Erythroblast (primary cell): ENCODE measurements around the gene GRIK4.
"Not testable (repeated sequence)": the region's sequence is repeated elsewhere in the genome, so short reads cannot be mapped to it uniquely, and the experiment has no call there.

Experiments
- GATA1 ChIP-seq: IDR thresholded peaks from 2 replicates; pipeline ENCODE4 v1.6.1; 2011; ENCODE audit warnings: low read depth, mild to moderate bottlenecking, control low read depth, low read length, moderate library complexity
- POLR2A ChIP-seq: IDR thresholded peaks from 2 replicates; pipeline ENCODE4 v1.6.1; 2011; ENCODE audit warnings: mild to moderate bottlenecking, low read length

DNA sequence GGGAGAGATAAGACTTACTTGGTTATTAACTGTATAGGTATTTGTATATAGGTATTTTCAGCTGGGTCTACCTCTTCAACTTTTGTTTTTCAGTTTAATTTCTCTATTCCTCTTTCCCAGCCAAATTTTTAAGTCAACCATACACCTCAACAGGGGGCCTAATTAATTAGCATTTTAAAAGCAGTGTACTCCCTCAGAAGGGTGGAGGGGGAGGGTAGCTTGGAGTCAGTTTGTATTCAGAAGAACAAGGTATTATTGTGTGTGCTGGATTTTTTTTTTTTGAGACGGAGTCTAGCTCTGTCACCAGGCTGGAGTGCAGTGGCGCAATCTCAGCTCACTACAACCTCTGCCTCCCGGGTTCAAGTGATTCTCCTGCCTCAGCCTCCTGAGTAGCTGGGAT lies 8.0 kb upstream of the GRIK4 start:
- not testable (repeated sequence) for TF ChIP-seq POLR2A, GATA1
